Vagina (tissue), 2 donors: ENCODE data around the gene DRP2.

Source experiments
- CTCF ChIP-seq, 3 experiments: fragments of 450-650 bp in 2 of 3; fragments of 200-600 bp in 1 of 3; sonication (generic) in 1 of 3; IDR thresholded peaks; one replicate each; pipeline ENCODE4 v1.5.1; 2017 to 2019; ENCODE audit warnings: antibody characterized with exemption in 3 of 3, mild to moderate bottlenecking in 2 of 3, moderate library complexity in 2 of 3
- POLR2A ChIP-seq, 2 donors: fragments of 450-650 bp; IDR thresholded peaks; one replicate each; pipeline ENCODE4 v1.6.1; 2017; ENCODE audit warnings: antibody characterized with exemption in 2 of 2, mild to moderate bottlenecking in 2 of 2, moderate library complexity in 2 of 2
- POLR2AphosphoS5 ChIP-seq, 2 donors: sonication (generic); formaldehyde crosslinking; IDR thresholded peaks; one replicate each; pipeline ENCODE4 v1.9.0; 2017; ENCODE audit warnings: antibody characterized with exemption in 2 of 2, mild to moderate bottlenecking in 2 of 2, low read depth in 1 of 2; ENCODE audit not compliant: insufficient read depth in 1 of 2

GRCh38 chrX:101208152-101208905 lies 11.3 kb upstream of the DRP2 start:
- no peak for TF ChIP-seq POLR2A (IDR thresholded peaks at IDR 0.05)
- no peak for TF ChIP-seq CTCF (IDR thresholded peaks at IDR 0.05)
- TF ChIP-seq POLR2AphosphoS5 (IDR thresholded peaks at IDR 0.05; ENCODE audit: insufficient read depth in 1 of 2, low read depth in 1 of 2) = no peak
